ENCODE results near the gene SHISAL2B. TPM values are rescaled to one million over a fixed set of nuclear protein-coding genes. Genes with fewer than 3 reads are reported as not detected.

SHISAL2B gene
- polyA plus RNA-seq, 2 donors, result not detected

GRCh38 chr5:64765804-64766504 is 75.7 kb downstream of the SHISAL2B start:
- WGBS, 2 donors, result 86 to 92% methylated on average over 2 of the region's 2 CpGs
- Histone ChIP-seq H3K4me1 (ENCODE audit: control insufficient read depth in 2 of 2, insufficient read depth in 2 of 2, low read length in 1 of 2) (peaks cover 0 to 4% of the 10 kb centered on the region in 2 donors), H3K36me3 (ENCODE audit: control insufficient read depth in 2 of 2, insufficient read depth in 2 of 2, low read length in 1 of 2) (no peaks in the 10 kb centered on the region), H3K4me3 (ENCODE audit: low read depth in 1 of 2, low read length in 2 of 2) (peak overlapping the region in 1 of 2 donors; percentile 22), H3K27me3 (ENCODE audit: control insufficient read depth in 1 of 2, insufficient read depth in 2 of 2, low read length in 2 of 2) (no peaks in the 10 kb centered on the region), H3K27ac (ENCODE audit: low read depth in 2 of 2, low read length in 1 of 2) (peak overlapping the region; percentile 72 to 73), H3K9me3 (ENCODE audit: control insufficient read depth in 2 of 2, insufficient read depth in 1 of 2, low read depth in 1 of 2, low read length in 1 of 2) (no peaks in the 10 kb centered on the region)

- H3K36me3 ChIP-seq (ENCODE audit: control insufficient read depth in 2 of 2, insufficient read depth in 2 of 2, low read length in 1 of 2), result no peaks in the 10 kb centered on the region
- peaks cover 0 to 4% of the 10 kb centered on the region in 2 donors for H3K4me1 ChIP-seq (ENCODE audit: control insufficient read depth in 2 of 2, insufficient read depth in 2 of 2, low read length in 1 of 2)
- H3K4me3 ChIP-seq (ENCODE audit: low read depth in 1 of 2, low read length in 2 of 2), result peak overlapping the region; percentile 10 to 95
- H3K27me3 ChIP-seq (ENCODE audit: control insufficient read depth in 1 of 2, insufficient read depth in 2 of 2, low read length in 2 of 2), result no peaks in the 10 kb centered on the region
- H3K9me3 ChIP-seq (ENCODE audit: control insufficient read depth in 2 of 2, insufficient read depth in 1 of 2, low read depth in 1 of 2, low read length in 1 of 2), result no peaks in the 10 kb centered on the region
- peak overlapping the region in 1 of 2 donors; percentile 1 for H3K27ac ChIP-seq (ENCODE audit: low read depth in 2 of 2, low read length in 1 of 2)
- WGBS, 2 donors, result 78% methylated on average over 2 of the region's 2 CpGs
Observed at GRCh38 chr5:64766941-64767340, 76.6 kb downstream of the SHISAL2B start.

Other genes with a start within 250 kb of the SHISAL2B start
- gene RGS7BP, start 184.5 kb upstream of the SHISAL2B start, polyA plus RNA-seq, result under 1 TPM; 0.02 to 0.12 TPM
- gene SREK1IP1, start 78.2 kb downstream of the SHISAL2B start, polyA plus RNA-seq, result 10 to 100 TPM; 17.8 to 31.0 TPM
- 10 to 100 TPM; 11.9 to 12.6 TPM for gene CWC27, start 78.4 kb downstream of the SHISAL2B start, polyA plus RNA-seq